GM21360 (cell line): Measurements from ENCODE around the gene CYP27C1.
"Not testable (repeated sequence)": the region's sequence is repeated elsewhere in the genome, so short reads cannot be mapped to it uniquely, and the experiment has no call there.

ENCODE experiments used
- ATAC-seq: cut with Tn5 transposase; IDR thresholded peaks from one replicate; pipeline ENCODE4 v1.9.1; 2021; ENCODE audit warnings: mild to moderate bottlenecking, moderate library complexity; ENCODE audit not compliant: unreplicated experiment

CYP27C1 gene

DNA sequence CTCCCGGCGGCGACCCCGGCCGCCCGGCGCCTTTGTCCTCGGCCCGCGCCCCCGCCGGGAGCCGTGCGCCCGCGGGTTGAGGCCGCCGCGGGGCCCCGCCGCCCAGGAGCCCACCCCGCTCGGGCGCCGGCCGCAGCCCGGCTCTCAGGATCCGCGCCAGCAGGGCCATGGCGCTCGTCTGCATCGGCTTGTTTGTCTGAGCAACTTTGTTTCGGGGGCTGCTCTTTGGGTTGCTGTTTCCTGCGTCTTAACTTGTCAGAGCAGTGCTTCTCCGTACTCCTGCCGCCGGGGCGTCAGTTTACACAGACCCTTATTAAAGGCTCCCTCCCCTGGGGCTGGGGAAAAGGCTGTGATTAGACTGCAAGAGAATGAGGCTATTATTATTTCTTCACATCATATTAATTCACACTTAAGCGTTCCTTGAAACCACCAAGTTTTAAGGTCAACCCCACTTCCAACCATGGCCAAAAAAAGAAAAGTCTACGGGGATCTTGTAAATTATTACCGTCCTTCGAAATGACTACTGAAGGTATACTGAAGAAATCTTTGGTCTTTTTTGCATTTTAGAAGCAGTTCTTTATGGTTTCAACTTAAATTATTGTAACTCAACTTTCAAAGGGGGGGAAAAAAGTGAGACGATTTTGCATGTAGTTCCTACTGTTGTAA lies at the start of gene CYP27C1:
TSS of gene CYP27C1 (minus strand) at position 198 of the 666 bp plus-strand sequence. CDS start at position 169, 29 bp downstream.
- ATAC-seq, result no peak

- no peak for ATAC-seq
These were observed 41.8 kb upstream of the CYP27C1 start for GRCh38 chr2:127261804-127262406.

DNA sequence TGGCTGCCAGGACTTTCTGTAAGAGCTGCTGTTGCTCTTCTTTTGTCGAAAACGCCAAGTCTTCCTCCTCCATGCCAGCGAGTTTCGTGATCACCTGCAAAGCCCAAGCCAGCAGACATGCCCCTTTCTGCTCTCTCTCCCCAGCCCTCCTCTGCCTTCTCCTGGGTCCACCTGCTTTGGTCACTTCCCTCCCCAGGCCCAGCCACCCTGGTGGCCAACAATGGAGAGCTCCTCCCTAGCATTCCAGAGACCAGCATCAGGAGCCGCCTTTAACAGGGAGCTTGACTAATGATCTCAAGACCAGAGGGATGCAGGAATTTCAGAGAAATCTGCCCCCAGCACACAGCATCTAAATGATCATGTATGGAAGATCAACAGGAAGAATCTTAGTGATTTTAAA lies 39.3 kb upstream of the CYP27C1 start:
- no peak for ATAC-seq

- ATAC-seq, result no peak
These were observed 36.8 kb upstream of the CYP27C1 start for GRCh38 chr2:127256866-127257265.

GRCh38 chr2:127256381-127256780 lies 36.3 kb upstream of the CYP27C1 start:
- no peak for ATAC-seq

- no peak for ATAC-seq
These were observed 35.6 kb upstream of the CYP27C1 start for GRCh38 chr2:127255721-127256120.

DNA sequence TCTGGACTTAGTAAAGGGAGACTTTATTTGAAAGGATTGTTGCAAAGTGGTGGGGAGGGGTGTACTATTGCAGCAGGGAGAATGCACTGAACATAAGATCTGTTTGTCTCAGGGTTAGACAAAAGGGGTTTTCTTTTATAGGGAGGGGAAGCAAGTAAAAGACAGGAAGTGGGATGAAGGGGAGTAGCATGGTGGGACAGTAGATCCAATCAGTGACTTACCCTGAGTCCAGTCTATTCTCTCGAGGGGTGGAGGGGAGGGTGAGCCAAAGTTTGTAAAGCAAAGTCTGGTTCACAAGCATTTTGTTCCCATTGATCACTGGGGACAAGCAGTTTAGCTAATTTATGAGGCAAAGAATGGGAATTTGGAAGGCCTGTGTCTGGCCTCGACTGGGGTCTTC lies 35.0 kb upstream of the CYP27C1 start:
- ATAC-seq, result no peak

DNA sequence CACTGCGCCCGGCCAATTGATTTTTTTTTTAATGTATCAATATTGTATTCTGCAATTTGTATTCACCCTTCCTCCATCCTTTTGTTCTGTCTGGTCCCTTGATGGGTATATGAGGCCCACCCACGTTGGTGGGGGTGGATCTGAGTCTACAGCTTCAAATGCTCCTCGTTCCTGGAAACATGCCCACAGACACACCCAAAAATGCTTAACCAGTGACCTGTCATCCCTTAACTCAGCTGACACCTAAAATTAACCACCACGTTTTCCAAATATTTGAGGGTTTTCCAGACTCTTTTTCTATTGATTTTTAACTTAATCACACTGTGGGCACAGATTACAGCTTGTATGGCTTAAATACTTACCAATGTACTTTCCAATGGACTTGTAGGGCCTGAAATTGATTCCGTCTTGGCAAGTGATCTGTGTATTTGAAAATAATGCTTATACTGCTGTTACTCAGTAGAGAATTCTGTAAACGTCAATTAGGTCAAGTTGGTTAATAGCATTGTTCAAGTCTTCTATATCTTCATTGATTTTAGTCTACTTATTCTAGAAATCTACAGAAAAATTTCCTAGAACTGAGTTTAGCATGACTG lies 34.4 kb upstream of the CYP27C1 start:
- no peak for ATAC-seq

GRCh38 chr2:127241184-127241583 lies 21.1 kb upstream of the CYP27C1 start:
- ATAC-seq, result not testable (repeated sequence)

DNA sequence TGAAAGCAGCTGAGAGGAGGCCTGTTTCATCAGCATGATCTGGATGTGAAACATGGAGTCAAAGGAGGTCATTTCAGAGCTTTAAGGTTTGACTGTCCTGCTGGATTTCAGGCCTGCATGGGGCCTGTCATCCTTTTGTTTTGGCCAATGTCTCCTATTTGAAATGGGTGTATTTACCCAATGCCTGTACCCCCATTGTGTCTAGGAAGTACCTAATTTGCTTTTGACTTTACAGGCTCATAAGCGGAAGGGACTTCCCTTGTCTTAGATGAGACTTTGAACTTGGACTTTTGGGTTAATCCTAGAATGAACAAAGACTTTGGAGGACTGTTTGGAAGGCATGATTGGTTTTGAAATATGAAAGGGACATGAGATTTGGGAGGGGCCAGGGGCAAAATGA lies 19.3 kb upstream of the CYP27C1 start:
- no peak for ATAC-seq

- not testable (repeated sequence) for ATAC-seq
These were observed 17.7 kb upstream of the CYP27C1 start for GRCh38 chr2:127237768-127238167.

DNA sequence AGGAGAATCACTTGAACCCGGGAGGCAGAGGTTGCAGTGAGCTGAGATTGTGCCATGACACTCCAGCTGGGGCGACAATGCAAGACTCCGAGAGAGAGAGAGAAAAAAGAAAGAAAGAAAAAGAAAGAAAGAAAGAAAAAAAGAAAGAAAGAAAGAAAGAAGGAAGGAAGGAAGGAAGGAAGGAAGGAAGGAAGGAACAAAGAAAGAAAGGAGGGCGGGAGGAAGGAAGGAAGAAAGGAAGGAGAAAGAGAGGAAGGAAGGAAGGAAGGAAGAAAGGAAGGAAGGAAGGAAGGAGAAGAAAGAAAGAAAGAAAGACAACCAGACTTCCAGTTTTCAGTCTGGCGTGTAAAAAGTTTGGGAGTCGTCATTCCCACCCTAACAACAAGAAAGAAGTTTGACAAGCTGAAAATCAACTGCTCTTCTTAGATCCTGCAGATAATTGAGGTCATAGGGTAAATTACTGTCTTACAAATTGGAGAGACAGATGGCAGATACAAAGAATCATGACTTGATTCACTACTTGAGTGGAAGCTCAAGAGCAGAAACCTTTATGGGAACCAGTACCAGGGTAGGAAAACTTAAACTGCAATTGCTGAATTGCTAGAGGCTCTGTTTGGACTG lies 15.1 kb upstream of the CYP27C1 start:
- ATAC-seq, result no peak

DNA sequence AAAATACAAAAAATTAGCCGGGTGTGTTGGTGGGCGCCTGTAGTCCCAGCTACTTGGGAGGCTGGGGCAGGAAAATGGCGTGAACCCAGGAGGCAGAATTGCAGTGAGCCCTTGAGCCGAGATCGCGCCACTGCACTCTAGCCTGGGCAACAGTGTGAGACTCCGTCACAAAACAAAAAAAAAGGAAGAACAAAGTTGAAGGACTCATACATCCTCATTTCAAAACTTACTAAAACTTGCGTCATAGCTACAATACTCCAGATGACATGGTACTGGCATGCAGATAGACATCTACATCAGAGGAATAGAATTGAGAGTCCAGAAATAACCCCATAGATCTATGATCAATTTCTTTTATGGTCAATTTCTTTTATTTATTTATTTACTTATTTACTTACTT lies 13.6 kb upstream of the CYP27C1 start:
- no peak for ATAC-seq

- no peak for ATAC-seq
These were observed 11.2 kb upstream of the CYP27C1 start for GRCh38 chr2:127231130-127231865.

- no peak for ATAC-seq
These were observed 9.5 kb upstream of the CYP27C1 start for GRCh38 chr2:127229555-127229954.

DNA sequence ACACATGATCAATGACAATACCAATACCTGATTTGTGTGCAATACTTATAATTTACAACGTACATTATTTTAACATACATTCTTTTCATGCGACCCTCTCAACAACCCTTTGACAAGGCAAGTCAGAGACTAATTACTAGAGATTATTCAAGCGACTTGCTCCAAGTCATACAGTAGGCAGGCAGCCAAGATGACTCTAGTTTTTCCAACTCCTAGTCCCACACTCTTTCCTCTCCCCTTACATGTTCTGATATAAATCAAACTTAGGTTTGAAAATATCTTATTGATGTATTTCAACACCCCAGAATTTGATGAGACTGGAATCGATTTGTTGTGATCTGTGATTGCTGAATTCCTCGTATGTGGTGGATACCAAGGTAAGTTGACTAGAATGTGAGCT lies 8.0 kb upstream of the CYP27C1 start:
- no peak for ATAC-seq

- not testable (repeated sequence) for ATAC-seq
These were observed 7.2 kb upstream of the CYP27C1 start for GRCh38 chr2:127227264-127227660.

- ATAC-seq, result peak; percentile 83
These were observed 6.6 kb upstream of the CYP27C1 start for GRCh38 chr2:127226520-127227263.

DNA sequence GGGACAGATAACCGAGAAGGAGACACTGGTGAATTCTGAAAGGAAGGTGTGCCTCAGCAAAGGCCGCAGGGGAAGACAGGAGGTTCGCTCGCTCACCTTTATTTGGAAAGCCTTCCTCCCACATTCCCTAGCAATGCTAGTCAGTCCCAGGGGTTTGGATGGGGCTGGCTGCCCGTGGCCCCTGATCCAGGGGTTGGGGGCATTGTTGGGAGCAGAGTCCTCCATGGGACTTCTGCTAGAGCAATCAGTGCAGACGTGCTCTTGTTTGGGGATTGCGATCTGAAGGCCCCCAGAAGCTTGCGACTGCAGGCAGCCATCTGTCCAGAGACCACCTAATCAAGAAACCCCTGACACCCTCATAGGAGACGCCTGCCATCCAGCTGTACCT lies 6.0 kb upstream of the CYP27C1 start:
- no peak for ATAC-seq

GRCh38 chr2:127225186-127225960 lies 5.3 kb upstream of the CYP27C1 start:
- ATAC-seq, result no peak
